ENCODE results near the gene IL1RAP. TPM values are rescaled to one million over a fixed set of nuclear protein-coding genes. Genes with fewer than 3 reads are reported as not detected.

The IL1RAP gene
- total RNA-seq, 2 experiments from 2014 or later, result 14.2 to 15.2 TPM

DNA sequence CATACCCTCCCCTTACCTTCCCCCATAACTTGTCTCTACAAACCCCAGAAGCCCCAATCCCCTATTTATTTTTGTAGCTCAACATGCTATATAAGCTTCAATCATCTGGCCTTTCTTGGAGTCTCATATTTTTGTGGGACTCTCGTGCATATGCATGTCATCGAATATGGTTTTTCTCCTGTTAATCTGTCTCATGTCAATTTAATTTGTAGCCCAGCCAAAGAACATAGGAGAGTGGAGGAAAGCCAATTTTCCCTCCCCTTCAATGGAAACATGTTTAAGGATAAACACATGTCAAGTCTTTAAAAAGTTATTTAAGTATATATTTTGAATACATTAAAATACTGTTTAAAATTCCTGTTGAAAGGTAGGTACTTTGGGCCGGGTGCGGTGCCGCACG, 176.4 kb downstream of the IL1RAP start:
- H3K4me3 Mint-ChIP-seq, result no peak overlapping the region
- ChIA-PET POLR2A (no interaction called here), CTCF (interaction anchor here (1.0 kb wide), 1 partner anchor 10 kb away, joined by 3 read pairs; no protein-coding TSS in a partner anchor)
- no peaks in the 10 kb centered on the region for H3K4me1 Mint-ChIP-seq
- no peak overlapping the region for H3K27ac Mint-ChIP-seq
- DNase-seq, result no peak
- no peaks in the 10 kb centered on the region for H3K9me3 Mint-ChIP-seq
- no peaks in the 10 kb centered on the region for H3K36me3 Mint-ChIP-seq (ENCODE audit: low read depth)
- H3K27me3 Mint-ChIP-seq, result peaks cover 19% of the 10 kb centered on the region

DNA sequence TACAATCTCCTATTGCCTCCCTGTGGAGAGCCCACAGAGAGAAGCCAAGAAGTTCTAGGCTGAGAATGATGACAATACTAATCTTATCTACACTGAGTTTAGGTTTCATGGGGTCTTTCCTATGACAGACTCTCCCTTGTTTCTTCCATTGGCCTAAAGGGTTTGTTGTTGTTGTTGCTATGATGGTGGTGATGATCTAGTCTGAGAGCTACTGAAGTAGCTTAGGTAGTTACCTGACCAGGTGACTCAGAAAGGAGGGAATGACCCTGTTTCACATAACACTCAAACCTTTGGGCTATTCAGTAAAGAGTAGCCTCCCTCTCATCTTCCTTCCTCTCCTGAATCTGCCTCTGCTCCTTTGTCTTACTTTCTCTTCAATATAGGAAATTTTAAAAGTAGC, 178.4 kb downstream of the IL1RAP start:
- no peak for DNase-seq
- H3K36me3 Mint-ChIP-seq (ENCODE audit: low read depth), result no peaks in the 10 kb centered on the region
- peaks cover 5% of the 10 kb centered on the region for H3K4me1 Mint-ChIP-seq
- POLR2A ChIA-PET, result no interaction called here
- H3K4me3 Mint-ChIP-seq, result no peak overlapping the region
- no peak overlapping the region for H3K27ac Mint-ChIP-seq
- H3K9me3 Mint-ChIP-seq, result no peaks in the 10 kb centered on the region
- CTCF ChIA-PET, result no interaction called here
- peaks cover 17% of the 10 kb centered on the region for H3K27me3 Mint-ChIP-seq

DNA sequence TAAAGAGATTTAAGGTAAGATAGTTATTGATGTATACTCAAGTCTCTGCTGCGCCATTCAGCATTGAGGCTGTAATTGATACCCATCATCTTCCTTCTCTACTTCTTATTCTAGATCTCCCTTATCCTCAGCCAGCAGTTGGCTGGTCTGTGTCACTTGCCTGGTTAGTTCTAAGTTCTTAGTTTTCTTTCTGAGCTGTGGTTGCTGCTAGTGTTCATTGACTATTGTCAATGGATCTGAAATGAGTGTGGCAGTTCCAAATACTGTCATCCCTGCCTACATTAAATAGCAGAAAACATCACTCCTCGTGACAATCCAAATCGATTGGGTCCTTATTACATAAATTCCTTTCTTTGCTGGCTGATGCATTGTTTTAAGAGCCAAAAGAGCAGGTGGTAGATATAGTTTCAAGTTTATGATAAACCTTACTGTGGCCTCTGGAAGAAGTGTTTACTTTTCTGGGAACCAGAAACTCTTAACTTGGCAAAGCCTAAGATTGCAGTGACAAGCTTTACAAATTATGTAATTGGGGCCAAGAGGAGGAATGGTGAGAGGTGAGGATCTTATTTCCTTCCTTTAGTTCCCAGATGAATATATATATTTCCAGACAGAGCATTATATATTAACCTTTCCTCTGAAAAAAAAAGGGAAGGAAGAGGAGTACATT, 180.6 kb downstream of the IL1RAP start:
- DNase-seq, result no peak
- POLR2A ChIA-PET, result no interaction called here
- CTCF ChIA-PET, result interaction anchor here (1.1 kb wide), 1 partner anchor 733 kb away, joined by 3 read pairs; no protein-coding TSS in a partner anchor
- Mint-ChIP-seq H3K27ac (no peak overlapping the region), H3K27me3 (peaks cover 13% of the 10 kb centered on the region), H3K4me3 (no peak overlapping the region), H3K4me1 (peaks cover 6% of the 10 kb centered on the region), H3K36me3 (ENCODE audit: low read depth) (no peaks in the 10 kb centered on the region), H3K9me3 (no peaks in the 10 kb centered on the region)

DNA sequence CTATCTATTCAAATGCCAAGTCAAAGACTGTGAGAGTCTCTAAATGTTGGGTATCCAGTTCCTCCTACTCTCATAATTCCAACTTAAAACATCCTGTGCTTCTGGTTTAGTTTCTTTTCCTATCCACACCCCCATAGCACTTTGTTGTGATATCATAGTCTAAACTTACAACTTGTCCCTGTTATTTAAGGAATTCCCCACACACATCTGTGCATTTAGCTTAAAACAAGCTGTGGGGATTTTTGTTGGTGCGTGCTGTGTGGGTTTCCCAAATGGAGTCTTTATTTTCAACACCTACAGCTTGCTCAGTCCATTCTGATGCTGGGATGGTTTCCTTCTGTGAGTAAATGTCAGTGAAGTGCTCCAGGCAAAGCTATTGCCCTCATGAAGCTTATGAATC, 181.3 kb downstream of the IL1RAP start:
- DNase-seq, result no peak
- peaks cover 6% of the 10 kb centered on the region for H3K4me1 Mint-ChIP-seq
- no peaks in the 10 kb centered on the region for H3K36me3 Mint-ChIP-seq (ENCODE audit: low read depth)
- no peak overlapping the region for H3K4me3 Mint-ChIP-seq
- H3K27me3 Mint-ChIP-seq, result peaks cover 13% of the 10 kb centered on the region
- ChIA-PET POLR2A (no interaction called here), CTCF (interaction anchor here (1.1 to 2.8 kb wide), 2 partner anchors 181 to 734 kb away, joined by 3 to 22 read pairs; partner anchors contain the start of gene IL1RAP)
- H3K9me3 Mint-ChIP-seq, result no peaks in the 10 kb centered on the region
- H3K27ac Mint-ChIP-seq, result no peak overlapping the region

DNA sequence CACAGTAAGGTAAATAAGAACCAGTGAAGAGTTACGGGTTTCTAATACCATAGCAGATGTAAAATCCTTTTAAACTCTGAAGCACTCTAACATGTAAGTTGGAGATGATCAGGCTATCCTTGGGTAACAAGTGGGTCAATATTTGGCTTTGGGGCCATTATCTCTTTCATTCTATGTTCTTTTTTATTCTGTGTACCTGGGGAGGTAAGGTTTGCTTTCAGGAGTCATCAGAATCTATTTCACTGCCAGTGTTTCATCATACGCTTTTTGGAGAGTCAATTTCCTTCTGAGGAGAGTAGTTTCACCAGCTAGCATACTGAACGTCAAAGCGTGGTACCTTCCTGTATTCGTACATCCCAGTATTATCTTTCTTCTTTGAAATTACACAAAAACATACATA, 182.1 kb downstream of the IL1RAP start:
- Mint-ChIP-seq H3K27me3 (peaks cover 16% of the 10 kb centered on the region), H3K4me3 (no peak overlapping the region), H3K27ac (no peak overlapping the region), H3K9me3 (no peaks in the 10 kb centered on the region), H3K36me3 (ENCODE audit: low read depth) (no peaks in the 10 kb centered on the region), H3K4me1 (peaks cover 6% of the 10 kb centered on the region)
- ChIA-PET CTCF (interaction anchor here (1.2 to 2.8 kb wide), 3 partner anchors 9 to 271 kb away, joined by 4 to 22 read pairs (median 5); partner anchors contain the start of gene IL1RAP), POLR2A (interaction anchor here (0.6 kb wide), 1 partner anchor 77 kb away, joined by 3 read pairs; no protein-coding TSS in a partner anchor)
- DNase-seq, result no peak

DNA sequence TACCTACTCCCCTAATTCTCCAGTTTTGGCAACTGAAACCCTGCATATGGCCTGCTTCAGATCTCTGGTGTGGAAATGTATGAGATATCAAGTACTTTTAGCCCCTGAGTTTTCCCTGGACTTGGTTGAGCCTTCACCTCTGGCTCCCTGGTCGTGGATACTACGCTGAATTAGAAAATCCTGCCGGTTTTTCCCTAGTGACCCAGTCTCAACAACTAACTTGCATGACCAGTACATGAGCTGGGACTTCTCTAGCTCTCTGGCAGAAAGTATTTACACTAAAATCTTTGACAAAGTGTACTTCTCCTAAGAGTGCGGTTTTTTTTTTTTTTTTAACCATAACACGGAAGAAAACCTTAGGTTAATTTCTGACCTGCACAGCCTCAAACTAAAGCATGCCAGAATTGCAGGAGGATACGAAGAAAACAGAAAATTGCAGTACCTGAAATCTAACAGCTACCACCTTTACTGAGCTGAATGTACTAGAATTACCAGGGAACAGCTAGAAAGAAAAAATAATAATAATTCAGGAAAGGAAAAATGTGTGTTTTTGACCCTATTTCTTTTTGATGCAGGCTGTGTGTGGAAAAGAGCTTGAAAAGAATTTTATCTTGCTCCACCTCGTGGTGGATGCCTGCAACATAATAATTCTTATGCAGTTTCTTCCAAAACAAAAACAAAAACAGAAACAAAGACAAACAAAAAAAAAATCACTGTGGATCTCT, 183.1 kb downstream of the IL1RAP start:
- no peak for DNase-seq
- no peak overlapping the region for H3K4me3 Mint-ChIP-seq
- POLR2A ChIA-PET, result interaction anchor here (0.9 kb wide), 1 partner anchor 183 kb away, joined by 9 read pairs; the partner anchor contains the start of gene IL1RAP

DNA sequence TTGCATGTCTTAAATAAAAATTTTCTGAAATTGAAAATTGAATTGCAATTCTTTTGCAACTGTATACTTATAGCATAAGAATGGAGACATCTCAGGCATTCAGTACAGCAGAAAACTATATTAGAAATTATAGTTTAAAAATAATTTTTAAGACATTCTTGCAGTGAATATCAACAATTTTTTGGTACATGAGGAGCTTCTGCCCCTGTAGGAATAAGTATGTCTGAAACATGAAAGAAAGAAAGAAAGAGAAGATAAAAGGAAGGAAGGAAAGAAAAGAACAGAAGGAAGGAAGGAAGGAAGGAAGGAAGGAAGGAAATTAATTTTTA, 183.6 kb downstream of the IL1RAP start:
- CTCF ChIA-PET, result interaction anchor here (0.7 to 2.8 kb wide), 10 partner anchors 21 to 1516 kb away, joined by 3 to 22 read pairs (median 4); partner anchors contain the start of genes CLDN1 and IL1RAP
- Mint-ChIP-seq H3K4me1 (peaks cover 6% of the 10 kb centered on the region), H3K9me3 (no peaks in the 10 kb centered on the region), H3K36me3 (ENCODE audit: low read depth) (no peaks in the 10 kb centered on the region), H3K4me3 (no peak overlapping the region), H3K27ac (no peak overlapping the region), H3K27me3 (peaks cover 22% of the 10 kb centered on the region)
- POLR2A ChIA-PET, result interaction anchor here (0.9 kb wide), 1 partner anchor 184 kb away, joined by 9 read pairs; the partner anchor contains the start of gene IL1RAP
- DNase-seq, result no peak

More for the DNA sequence above, 183.1 kb downstream of the IL1RAP start:
- peaks cover 17% of the 10 kb centered on the region for H3K27me3 Mint-ChIP-seq
- H3K9me3 Mint-ChIP-seq, result no peaks in the 10 kb centered on the region
- H3K27ac Mint-ChIP-seq, result no peak overlapping the region
- H3K36me3 Mint-ChIP-seq (ENCODE audit: low read depth), result no peaks in the 10 kb centered on the region
- CTCF ChIA-PET, result interaction anchor here (0.7 to 2.8 kb wide), 11 partner anchors 8 to 1515 kb away, joined by 3 to 22 read pairs (median 4); partner anchors contain the start of genes CLDN1 and IL1RAP
- peaks cover 6% of the 10 kb centered on the region for H3K4me1 Mint-ChIP-seq

DNA sequence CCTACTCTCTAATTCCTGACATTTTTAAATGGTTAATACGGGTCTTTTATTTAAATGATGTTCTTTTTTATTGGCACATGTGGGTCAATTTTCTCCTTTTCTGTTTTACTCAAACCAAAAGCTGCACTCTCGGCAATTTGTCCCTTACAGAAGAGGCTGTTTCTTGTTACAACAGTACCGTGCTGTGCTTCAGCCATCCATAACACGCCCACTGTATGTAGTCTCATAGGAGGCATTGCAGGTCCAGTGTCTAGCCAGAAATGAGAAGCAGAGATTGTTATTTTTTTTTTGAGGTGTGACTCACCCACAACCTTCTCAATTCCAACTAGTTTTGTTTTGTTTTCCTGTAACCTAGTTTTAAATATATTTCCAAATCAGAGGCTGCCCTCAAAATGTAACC, 184.0 kb downstream of the IL1RAP start:
- Mint-ChIP-seq H3K27me3 (peaks cover 22% of the 10 kb centered on the region), H3K4me3 (no peak overlapping the region), H3K4me1 (peaks cover 6% of the 10 kb centered on the region), H3K27ac (no peak overlapping the region), H3K36me3 (ENCODE audit: low read depth) (no peaks in the 10 kb centered on the region), H3K9me3 (no peaks in the 10 kb centered on the region)
- no peak for DNase-seq
- ChIA-PET CTCF (interaction anchor here (0.9 to 2.8 kb wide), 4 partner anchors 27 to 273 kb away, joined by 3 to 22 read pairs (median 4); partner anchors contain the start of gene IL1RAP), POLR2A (no interaction called here)

DNA sequence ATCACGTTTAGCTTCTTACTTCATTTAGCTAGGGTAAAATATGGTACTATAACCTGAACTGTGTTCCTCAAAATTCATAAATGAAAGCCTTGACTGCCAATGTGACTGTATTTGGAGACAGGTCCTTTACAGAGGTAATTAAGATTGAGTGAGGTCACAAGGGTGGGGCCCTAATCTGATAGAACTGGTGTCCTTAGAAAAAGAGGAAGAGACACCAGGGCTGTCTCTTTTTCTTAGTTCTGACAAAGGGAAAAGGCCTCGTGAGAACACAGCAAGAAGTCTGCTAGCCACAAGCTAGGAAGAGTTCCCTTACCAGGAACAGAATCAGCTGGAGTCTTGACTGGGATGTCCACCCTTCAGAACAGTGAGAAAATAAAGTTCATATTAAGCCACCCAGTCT, 185.9 kb downstream of the IL1RAP start:
- ChIA-PET CTCF (interaction anchor here (1.3 to 1.9 kb wide), 2 partner anchors 10 to 185 kb away, joined by 3 to 6 read pairs; no protein-coding TSS in a partner anchor), POLR2A (interaction anchor here (1.1 kb wide), 1 partner anchor 113 kb away, joined by 3 read pairs; no protein-coding TSS in a partner anchor)
- H3K4me3 Mint-ChIP-seq, result no peak overlapping the region
- no peaks in the 10 kb centered on the region for H3K9me3 Mint-ChIP-seq
- DNase-seq, result no peak
- no peaks in the 10 kb centered on the region for H3K36me3 Mint-ChIP-seq (ENCODE audit: low read depth)
- peaks cover 6% of the 10 kb centered on the region for H3K4me1 Mint-ChIP-seq
- H3K27me3 Mint-ChIP-seq, result peaks cover 26% of the 10 kb centered on the region
- no peak overlapping the region for H3K27ac Mint-ChIP-seq

DNA sequence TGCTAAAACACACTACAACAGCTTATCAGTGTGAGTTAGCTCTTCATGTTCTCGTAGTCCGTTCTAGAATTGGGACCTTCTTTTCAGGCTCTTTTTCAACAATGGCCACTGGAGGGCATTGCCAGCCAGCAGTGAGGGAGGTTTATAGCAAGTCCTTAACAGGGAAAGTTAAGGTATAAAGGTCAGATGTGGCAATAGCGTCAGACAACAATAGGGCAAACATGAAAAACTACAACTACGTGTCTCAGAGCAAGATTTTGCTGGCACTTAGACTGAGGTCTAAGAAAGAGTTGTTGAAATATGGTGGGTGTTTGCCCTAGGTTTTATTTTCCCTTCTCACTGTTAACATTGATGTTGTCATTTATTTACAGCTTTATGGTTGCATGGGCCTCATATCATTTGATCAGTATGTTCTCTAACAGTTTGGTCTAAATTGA, 187.2 kb downstream of the IL1RAP start:
- no peak for DNase-seq
- H3K27me3 Mint-ChIP-seq, result peaks cover 27% of the 10 kb centered on the region
- CTCF ChIA-PET, result interaction anchor here (1.9 kb wide), 1 partner anchor 186 kb away, joined by 6 read pairs; no protein-coding TSS in a partner anchor
- no peaks in the 10 kb centered on the region for H3K9me3 Mint-ChIP-seq
- no peak overlapping the region for H3K4me3 Mint-ChIP-seq
- H3K4me1 Mint-ChIP-seq, result peaks cover 6% of the 10 kb centered on the region
- POLR2A ChIA-PET, result interaction anchor here (1.1 kb wide), 1 partner anchor 114 kb away, joined by 3 read pairs; no protein-coding TSS in a partner anchor
- no peak overlapping the region for H3K27ac Mint-ChIP-seq
- H3K36me3 Mint-ChIP-seq (ENCODE audit: low read depth), result no peaks in the 10 kb centered on the region

DNA sequence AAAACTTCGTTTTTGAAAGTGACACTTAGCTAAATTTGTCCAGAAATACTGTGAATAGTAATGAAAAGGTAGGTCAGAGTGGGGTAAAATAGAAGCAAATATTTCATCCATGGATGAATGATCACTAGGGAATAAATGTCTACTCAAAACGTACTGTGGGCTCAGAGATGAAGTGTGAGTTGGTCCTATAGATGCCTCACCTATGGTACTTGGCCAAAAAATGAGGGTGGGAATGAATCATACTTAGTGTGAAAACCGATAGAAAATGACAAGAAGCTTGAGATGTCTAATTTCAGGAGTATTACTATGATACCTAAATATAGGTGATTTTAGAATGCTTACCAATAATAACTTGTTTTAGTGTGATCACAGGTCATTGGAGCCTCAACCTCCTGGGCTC, 192.7 kb downstream of the IL1RAP start:
- Mint-ChIP-seq H3K36me3 (ENCODE audit: low read depth) (no peaks in the 10 kb centered on the region), H3K4me3 (no peak overlapping the region), H3K9me3 (no peaks in the 10 kb centered on the region), H3K27ac (no peak overlapping the region), H3K27me3 (peaks cover 21% of the 10 kb centered on the region), H3K4me1 (no peaks in the 10 kb centered on the region)
- ChIA-PET CTCF (no interaction called here), POLR2A (no interaction called here)
- no peak for DNase-seq
